HepG2 (cell line): Measurements from ENCODE around the gene SPOPL. TPM values are rescaled to one million over a fixed set of nuclear protein-coding genes. Genes with fewer than 3 reads are reported as not detected.

Experiments
- BCL6 ChIP-seq: IDR thresholded peaks from 2 replicates; pipeline ENCODE4 v1.6.1; 2016; ENCODE audit warnings: missing genetic modification reagents, missing compliant biosample characterization
- GPN1 ChIP-seq: sonication (generic); formaldehyde crosslinking; IDR thresholded peaks from 2 replicates; pipeline ENCODE4 v1.5.1; 2020; ENCODE audit warnings: missing genetic modification reagents, borderline replicate concordance
- IKZF4 ChIP-seq: sonication (generic); formaldehyde crosslinking; IDR thresholded peaks from 2 replicates; pipeline ENCODE4 v1.5.1; 2020; ENCODE audit warnings: borderline replicate concordance, mild to moderate bottlenecking, low read depth, missing genetic modification reagents; ENCODE audit errors: not compliant biosample characterization
- KDM1A ChIP-seq: IDR thresholded peaks from 2 replicates; pipeline ENCODE4 v1.6.1; 2016; ENCODE audit warnings: missing compliant biosample characterization
- MBNL3 ChIP-seq: fragments of 250-450 bp; sonication (Bioruptor Pico); conservative IDR thresholded peaks from 2 replicates; pipeline ENCODE4 v1.8.0; 2022; ENCODE audit warnings: mild to moderate bottlenecking, inconsistent platforms
- NFATC3 ChIP-seq: sonication (generic); formaldehyde crosslinking; IDR thresholded peaks from 2 replicates; pipeline ENCODE4 v1.5.1; 2020; ENCODE audit warnings: mild to moderate bottlenecking, missing genetic modification reagents
- NR1H2 ChIP-seq: sonication (generic); formaldehyde crosslinking; IDR thresholded peaks from 2 replicates; pipeline ENCODE4 v1.8.1; 2022; ENCODE audit warnings: low read depth, missing genetic modification reagents, borderline replicate concordance
- POGZ ChIP-seq: sonication (generic); formaldehyde crosslinking; IDR thresholded peaks from 2 replicates; pipeline ENCODE4 v1.4.0; 2020; ENCODE audit warnings: mild to moderate bottlenecking, missing genetic modification reagents
- SAFB2 ChIP-seq: sonication (generic); formaldehyde crosslinking; IDR thresholded peaks from 2 replicates; pipeline ENCODE4 v1.5.1; 2020; ENCODE audit warnings: missing genetic modification reagents, low read depth, mild to moderate bottlenecking, borderline replicate concordance
- STAT5B ChIP-seq: sonication (generic); formaldehyde crosslinking; IDR thresholded peaks from 2 replicates; pipeline ENCODE4 v1.4.0; 2020; ENCODE audit warnings: missing genetic modification reagents
- TARDBP ChIP-seq: sonication (generic); formaldehyde crosslinking; IDR thresholded peaks from 2 replicates; pipeline ENCODE4 v1.8.0; 2022; ENCODE audit warnings: mild to moderate bottlenecking, missing genetic modification reagents
- XBP1 ChIP-seq: sonication (generic); formaldehyde crosslinking; IDR thresholded peaks from 2 replicates; pipeline ENCODE4 v1.5.0; 2020; ENCODE audit warnings: missing genetic modification reagents
- ZKSCAN8 ChIP-seq: IDR thresholded peaks from 2 replicates; pipeline ENCODE4 v1.6.1; 2016; ENCODE audit warnings: borderline replicate concordance, missing genetic modification reagents, missing compliant biosample characterization
- ZMYM4 ChIP-seq: sonication (generic); formaldehyde crosslinking; IDR thresholded peaks from 2 replicates; pipeline ENCODE4 v1.8.1; 2023; ENCODE audit warnings: mild to moderate bottlenecking, missing genetic modification reagents
- ZNF10 ChIP-seq: sonication (generic); formaldehyde crosslinking; IDR thresholded peaks from 2 replicates; pipeline ENCODE4 v1.4.0; 2020; ENCODE audit warnings: mild to moderate bottlenecking, low read depth, missing genetic modification reagents, borderline replicate concordance
- ZNF121 ChIP-seq: sonication (generic); formaldehyde crosslinking; IDR thresholded peaks from 2 replicates; pipeline ENCODE4 v1.5.0; 2020; ENCODE audit warnings: mild to moderate bottlenecking, missing genetic modification reagents
- ZNF552 ChIP-seq: sonication (generic); formaldehyde crosslinking; IDR thresholded peaks from 2 replicates; pipeline ENCODE4 v1.9.0; 2022; ENCODE audit warnings: missing genetic modification reagents, mild to moderate bottlenecking, borderline replicate concordance
- ZNF816 ChIP-seq: sonication (generic); formaldehyde crosslinking; IDR thresholded peaks from 2 replicates; pipeline ENCODE4 v1.8.0; 2022; ENCODE audit warnings: missing genetic modification reagents, mild to moderate bottlenecking, borderline replicate concordance
- ZSCAN25 ChIP-seq: sonication (generic); formaldehyde crosslinking; IDR thresholded peaks from 2 replicates; pipeline ENCODE4 v1.8.0; 2022; ENCODE audit warnings: mild to moderate bottlenecking, missing genetic modification reagents
- polyA plus RNA-seq, 8 experiments: library from polyadenylated mRNA; depleted of rRNA in 3 of 8; stranded (reverse) in 7 of 8; unstranded in 1 of 8; fragments of >200 nt; fragmentation: Illumina TruSeq in 4 of 8; extraction: Trizol in 4 of 8; gene quantifications; 2 replicates each; pipeline versions ENCODE4 v1.2.1 to v1.2.3, GENCODE V29; 2011 to 2016; ENCODE audit warnings: low read depth in 4 of 8, missing spikeins in 1 of 8, mixed read lengths in 1 of 8; ENCODE audit not compliant: insufficient read depth in 1 of 8
- total RNA-seq, 5 experiments: library from RNA; depleted of rRNA; stranded (reverse); fragments of >200 nt; fragmentation: Illumina TruSeq; extraction: Trizol; gene quantifications; 2 replicates each; pipeline ENCODE4 v1.2.3, GENCODE V29; 2016; ENCODE audit warnings: low read depth in 1 of 5
- TF ChIP-seq, protein P1 (sequence below): sonication (generic); formaldehyde crosslinking; IDR thresholded peaks from 2 replicates; pipeline ENCODE4 v1.4.0; 2020; ENCODE audit warnings: mild to moderate bottlenecking, missing genetic modification reagents
- TF ChIP-seq, protein P2 (sequence below): sonication (generic); formaldehyde crosslinking; IDR thresholded peaks from 2 replicates; pipeline ENCODE4 v1.4.0; 2020; ENCODE audit warnings: missing genetic modification reagents
- TF ChIP-seq, protein P3 (sequence below): IDR thresholded peaks from 2 replicates; pipeline ENCODE4 v1.6.1; 2016; ENCODE audit warnings: mild to moderate bottlenecking, missing biosample characterization, missing genetic modification reagents
- TF ChIP-seq, protein P4 (sequence below): IDR thresholded peaks from 2 replicates; pipeline ENCODE4 v1.6.1; 2016; ENCODE audit warnings: missing compliant biosample characterization, missing genetic modification reagents, borderline replicate concordance
- TF ChIP-seq, protein P5 (sequence below): sonication (generic); formaldehyde crosslinking; IDR thresholded peaks from 2 replicates; pipeline ENCODE4 v1.8.1; 2023; ENCODE audit warnings: mild to moderate bottlenecking, missing genetic modification reagents
- TF ChIP-seq, protein P6 (sequence below): sonication (generic); formaldehyde crosslinking; IDR thresholded peaks from 2 replicates; pipeline ENCODE4 v1.8.1; 2022; ENCODE audit warnings: mild to moderate bottlenecking, missing genetic modification reagents

SPOPL gene
- total and polyA plus RNA-seq, 2 of the 13 experiments (the other 11 are each of a cell fraction or from before 2014, with no cell fraction given): 12.6 to 51.6 TPM

DNA sequence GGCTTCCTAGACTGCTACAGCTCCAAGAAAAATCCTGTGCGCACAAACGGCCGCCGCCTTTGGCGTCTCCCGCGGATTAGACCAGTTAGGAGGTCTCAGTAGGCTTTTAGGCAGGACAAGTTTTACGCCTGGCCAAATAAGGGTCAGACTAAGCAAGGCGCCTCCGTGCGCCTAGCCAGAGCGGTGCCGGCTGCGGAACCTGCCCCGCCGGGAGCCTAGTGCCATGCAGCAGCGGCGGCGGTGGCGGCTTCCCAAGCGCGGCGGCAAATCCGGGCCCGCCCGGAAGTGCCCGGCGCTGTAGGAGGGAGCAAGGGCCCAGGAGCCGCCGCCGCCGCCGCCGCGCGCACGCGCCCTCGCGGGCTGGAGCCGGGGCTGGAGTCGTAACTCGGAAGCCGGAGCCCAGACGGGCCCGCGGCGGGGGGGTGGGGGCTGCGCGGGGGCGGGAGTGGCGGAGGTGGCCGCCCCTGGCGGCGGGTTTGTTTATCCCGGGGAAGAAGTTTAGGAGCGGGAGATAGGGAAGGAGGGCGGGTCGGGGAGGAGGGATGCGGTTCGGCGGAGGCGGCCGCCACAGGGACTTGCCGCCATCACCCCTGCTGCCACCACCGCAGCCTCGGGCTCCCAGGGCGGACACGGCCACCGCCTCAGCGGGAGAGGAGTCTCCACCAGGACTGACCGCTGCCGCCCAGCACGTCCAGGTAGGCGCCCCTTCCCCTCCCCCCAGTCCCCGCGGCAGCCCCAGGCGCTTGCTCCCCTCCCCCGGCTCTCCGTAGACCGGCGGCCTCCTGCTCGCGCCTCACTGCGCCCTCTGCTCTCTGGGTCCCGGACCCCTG lies at the start of gene SPOPL (continued):
- peak; percentile 32; the same call in 1 of the 2 replicates for TF ChIP-seq TARDBP (CRISPR knock-in tag)
- TF ChIP-seq, protein P1, sequence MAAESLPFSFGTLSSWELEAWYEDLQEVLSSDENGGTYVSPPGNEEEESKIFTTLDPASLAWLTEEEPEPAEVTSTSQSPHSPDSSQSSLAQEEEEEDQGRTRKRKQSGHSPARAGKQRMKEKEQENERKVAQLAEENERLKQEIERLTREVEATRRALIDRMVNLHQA (CRISPR knock-in tag): no peak
- TF ChIP-seq ZNF552: no peak
- peak; percentile 73 for TF ChIP-seq ZNF121 (CRISPR knock-in tag)
- TF ChIP-seq, protein P2, sequence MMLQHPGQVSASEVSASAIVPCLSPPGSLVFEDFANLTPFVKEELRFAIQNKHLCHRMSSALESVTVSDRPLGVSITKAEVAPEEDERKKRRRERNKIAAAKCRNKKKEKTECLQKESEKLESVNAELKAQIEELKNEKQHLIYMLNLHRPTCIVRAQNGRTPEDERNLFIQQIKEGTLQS: peak; percentile 47; the same call in 1 of the 2 replicates
- no peak for TF ChIP-seq NFATC3
- no peak for TF ChIP-seq GPN1 (CRISPR knock-in tag)
- no peak; the same call in 1 of the 2 replicates for TF ChIP-seq ZKSCAN8 (CRISPR knock-in tag)
- no peak for TF ChIP-seq MBNL3
- TF ChIP-seq, protein P3, sequence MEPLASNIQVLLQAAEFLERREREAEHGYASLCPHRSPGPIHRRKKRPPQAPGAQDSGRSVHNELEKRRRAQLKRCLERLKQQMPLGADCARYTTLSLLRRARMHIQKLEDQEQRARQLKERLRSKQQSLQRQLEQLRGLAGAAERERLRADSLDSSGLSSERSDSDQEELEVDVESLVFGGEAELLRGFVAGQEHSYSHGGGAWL (CRISPR knock-in tag): peak; percentile 82
- peak; percentile 45; the same call in 1 of the 2 replicates for TF ChIP-seq POGZ (CRISPR knock-in tag)
- peak; percentile 95 for TF ChIP-seq ZMYM4 (CRISPR knock-in tag)
- TF ChIP-seq, protein P4, sequence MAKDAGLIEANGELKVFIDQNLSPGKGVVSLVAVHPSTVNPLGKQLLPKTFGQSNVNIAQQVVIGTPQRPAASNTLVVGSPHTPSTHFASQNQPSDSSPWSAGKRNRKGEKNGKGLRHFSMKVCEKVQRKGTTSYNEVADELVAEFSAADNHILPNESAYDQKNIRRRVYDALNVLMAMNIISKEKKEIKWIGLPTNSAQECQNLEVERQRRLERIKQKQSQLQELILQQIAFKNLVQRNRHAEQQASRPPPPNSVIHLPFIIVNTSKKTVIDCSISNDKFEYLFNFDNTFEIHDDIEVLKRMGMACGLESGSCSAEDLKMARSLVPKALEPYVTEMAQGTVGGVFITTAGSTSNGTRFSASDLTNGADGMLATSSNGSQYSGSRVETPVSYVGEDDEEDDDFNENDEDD (CRISPR knock-in tag): peak; percentile 83; the same call in 1 of the 2 replicates
- TF ChIP-seq, protein P5, sequence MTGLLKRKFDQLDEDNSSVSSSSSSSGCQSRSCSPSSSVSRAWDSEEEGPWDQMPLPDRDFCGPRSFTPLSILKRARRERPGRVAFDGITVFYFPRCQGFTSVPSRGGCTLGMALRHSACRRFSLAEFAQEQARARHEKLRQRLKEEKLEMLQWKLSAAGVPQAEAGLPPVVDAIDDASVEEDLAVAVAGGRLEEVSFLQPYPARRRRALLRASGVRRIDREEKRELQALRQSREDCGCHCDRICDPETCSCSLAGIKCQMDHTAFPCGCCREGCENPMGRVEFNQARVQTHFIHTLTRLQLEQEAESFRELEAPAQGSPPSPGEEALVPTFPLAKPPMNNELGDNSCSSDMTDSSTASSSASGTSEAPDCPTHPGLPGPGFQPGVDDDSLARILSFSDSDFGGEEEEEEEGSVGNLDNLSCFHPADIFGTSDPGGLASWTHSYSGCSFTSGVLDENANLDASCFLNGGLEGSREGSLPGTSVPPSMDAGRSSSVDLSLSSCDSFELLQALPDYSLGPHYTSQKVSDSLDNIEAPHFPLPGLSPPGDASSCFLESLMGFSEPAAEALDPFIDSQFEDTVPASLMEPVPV (CRISPR knock-in tag): no peak
- TF ChIP-seq SAFB2 (CRISPR knock-in tag): no peak; the same call in 1 of the 2 replicates
- 0 out of 2 replicates have a peak, but pooled peaks have one; percentile 43 for TF ChIP-seq NR1H2 (CRISPR knock-in tag)
- TF ChIP-seq KDM1A (CRISPR knock-in tag): no peak
- TF ChIP-seq, protein P6, sequence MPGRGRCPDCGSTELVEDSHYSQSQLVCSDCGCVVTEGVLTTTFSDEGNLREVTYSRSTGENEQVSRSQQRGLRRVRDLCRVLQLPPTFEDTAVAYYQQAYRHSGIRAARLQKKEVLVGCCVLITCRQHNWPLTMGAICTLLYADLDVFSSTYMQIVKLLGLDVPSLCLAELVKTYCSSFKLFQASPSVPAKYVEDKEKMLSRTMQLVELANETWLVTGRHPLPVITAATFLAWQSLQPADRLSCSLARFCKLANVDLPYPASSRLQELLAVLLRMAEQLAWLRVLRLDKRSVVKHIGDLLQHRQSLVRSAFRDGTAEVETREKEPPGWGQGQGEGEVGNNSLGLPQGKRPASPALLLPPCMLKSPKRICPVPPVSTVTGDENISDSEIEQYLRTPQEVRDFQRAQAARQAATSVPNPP (CRISPR knock-in tag): peak; percentile 17; the same call in 1 of the 2 replicates
- TF ChIP-seq IKZF4 (CRISPR knock-in tag): peak; percentile 1
- TF ChIP-seq BCL6 (CRISPR knock-in tag): peak; percentile 15
- TF ChIP-seq ZNF816 (CRISPR knock-in tag): peak; percentile 97
- no peak for TF ChIP-seq XBP1 (CRISPR knock-in tag)
- TF ChIP-seq STAT5B: no peak; the same call in 1 of the 2 replicates
- TF ChIP-seq ZNF10 (CRISPR knock-in tag): no peak
- TF ChIP-seq ZSCAN25: no peak; the same call in 1 of the 2 replicates
